HEK293 (cell line): ENCODE results near the gene HES3.

Experiments
- GLIS1 ChIP-seq: fragments of 450-650 bp; formaldehyde crosslinking; IDR thresholded peaks from 2 replicates; pipeline ENCODE4 v1.5.1; 2016; ENCODE audit warnings: missing biosample characterization, missing genetic modification characterization
- KLF10 ChIP-seq: fragments of 450-650 bp; IDR thresholded peaks from 2 replicates; pipeline ENCODE4 v1.5.1; 2018; ENCODE audit warnings: missing biosample characterization, mild to moderate bottlenecking, missing genetic modification characterization
- KLF9 ChIP-seq: fragments of 450-650 bp; formaldehyde crosslinking; IDR thresholded peaks from 2 replicates; pipeline ENCODE4 v1.5.1; 2016; ENCODE audit warnings: missing biosample characterization, missing genetic modification characterization, low read depth
- MEIS1 ChIP-seq: sonication (generic); formaldehyde crosslinking; IDR thresholded peaks from 2 replicates; pipeline ENCODE4 v1.8.1; 2022; ENCODE audit warnings: missing genetic modification reagents, mild to moderate bottlenecking, borderline replicate concordance
- MYNN ChIP-seq: fragments of 450-650 bp; formaldehyde crosslinking; IDR thresholded peaks from 2 replicates; pipeline ENCODE4 v1.5.1; 2016; ENCODE audit warnings: missing biosample characterization, missing genetic modification characterization, borderline replicate concordance
- YY2 ChIP-seq: fragments of 450-650 bp; formaldehyde crosslinking; IDR thresholded peaks from 2 replicates; pipeline ENCODE4 v1.5.1; 2016; ENCODE audit warnings: missing biosample characterization, missing genetic modification characterization
- ZBTB20 ChIP-seq: fragments of 450-650 bp; formaldehyde crosslinking; IDR thresholded peaks from 2 replicates; pipeline ENCODE4 v1.5.1; 2016; ENCODE audit warnings: missing biosample characterization, missing genetic modification characterization
- ZBTB8A ChIP-seq: fragments of 450-650 bp; formaldehyde crosslinking; IDR thresholded peaks from 2 replicates; pipeline ENCODE4 v1.5.1; 2016; ENCODE audit warnings: missing biosample characterization, missing genetic modification characterization
- ZIC2 ChIP-seq: fragments of 450-650 bp; formaldehyde crosslinking; IDR thresholded peaks from 2 replicates; pipeline ENCODE4 v1.5.1; 2016; ENCODE audit warnings: missing biosample characterization, missing genetic modification characterization
- ZNF10 ChIP-seq: fragments of 450-650 bp; formaldehyde crosslinking; IDR thresholded peaks from 2 replicates; pipeline ENCODE4 v1.5.1; 2017; ENCODE audit warnings: missing biosample characterization, missing genetic modification characterization
- ZNF112 ChIP-seq: fragments of 450-650 bp; formaldehyde crosslinking; IDR thresholded peaks from 2 replicates; pipeline ENCODE4 v1.5.0; 2017; ENCODE audit warnings: missing biosample characterization, missing genetic modification characterization
- ZNF175 ChIP-seq: fragments of 450-650 bp; formaldehyde crosslinking; IDR thresholded peaks from 2 replicates; pipeline ENCODE4 v1.5.1; 2016; ENCODE audit warnings: missing biosample characterization, missing genetic modification characterization
- ZNF184 ChIP-seq: fragments of 450-650 bp; IDR thresholded peaks from 2 replicates; pipeline ENCODE4 v1.5.1; 2018; ENCODE audit warnings: missing biosample characterization, mild to moderate bottlenecking, missing genetic modification characterization
- ZNF221 ChIP-seq: fragments of 450-650 bp; formaldehyde crosslinking; IDR thresholded peaks from 2 replicates; pipeline ENCODE4 v1.5.1; 2017; ENCODE audit warnings: missing biosample characterization, missing genetic modification characterization, borderline replicate concordance
- ZNF24 ChIP-seq: fragments of 450-650 bp; formaldehyde crosslinking; IDR thresholded peaks from 2 replicates; pipeline ENCODE4 v1.5.1; 2016; ENCODE audit warnings: missing biosample characterization, missing genetic modification characterization
- ZNF311 ChIP-seq: fragments of 450-650 bp; formaldehyde crosslinking; IDR thresholded peaks from 2 replicates; pipeline ENCODE4 v1.5.1; 2017; ENCODE audit warnings: missing biosample characterization, missing genetic modification characterization, borderline replicate concordance
- ZNF335 ChIP-seq: fragments of 450-650 bp; formaldehyde crosslinking; conservative IDR thresholded peaks from 2 replicates; pipeline ENCODE4 v1.5.1; 2016; ENCODE audit warnings: missing biosample characterization, missing genetic modification characterization
- ZNF354C ChIP-seq: fragments of 450-650 bp; formaldehyde crosslinking; IDR thresholded peaks from 2 replicates; pipeline ENCODE4 v1.5.1; 2016; ENCODE audit warnings: missing biosample characterization, missing genetic modification characterization, low read depth, borderline replicate concordance
- ZNF391 ChIP-seq: fragments of 450-650 bp; formaldehyde crosslinking; IDR thresholded peaks from 2 replicates; pipeline ENCODE4 v1.5.1; 2016; ENCODE audit warnings: low read depth, missing biosample characterization, missing genetic modification characterization, borderline replicate concordance
- ZNF416 ChIP-seq: fragments of 450-650 bp; formaldehyde crosslinking; IDR thresholded peaks from 2 replicates; pipeline ENCODE4 v1.5.1; 2016; ENCODE audit warnings: missing biosample characterization, missing genetic modification characterization
- ZNF510 ChIP-seq: fragments of 450-650 bp; formaldehyde crosslinking; IDR thresholded peaks from 2 replicates; pipeline ENCODE4 v1.5.1; 2018; ENCODE audit warnings: mild to moderate bottlenecking, missing genetic modification characterization, missing biosample characterization; ENCODE audit not compliant: insufficient replicate concordance
- ZNF544 ChIP-seq: fragments of 450-650 bp; formaldehyde crosslinking; IDR thresholded peaks from 2 replicates; pipeline ENCODE4 v1.5.0; 2017; ENCODE audit warnings: missing biosample characterization, missing genetic modification characterization
- ZNF571 ChIP-seq: fragments of 450-650 bp; formaldehyde crosslinking; IDR thresholded peaks from 2 replicates; pipeline ENCODE4 v1.5.0; 2017; ENCODE audit warnings: missing biosample characterization, missing genetic modification characterization
- ZNF621 ChIP-seq: fragments of 450-650 bp; formaldehyde crosslinking; IDR thresholded peaks from 2 replicates; pipeline ENCODE4 v1.5.1; 2017; ENCODE audit warnings: missing biosample characterization, missing genetic modification characterization
- ZNF623 ChIP-seq: fragments of 450-650 bp; formaldehyde crosslinking; IDR thresholded peaks from 2 replicates; pipeline ENCODE4 v1.5.1; 2016; ENCODE audit warnings: missing biosample characterization, missing genetic modification characterization
- ZNF624 ChIP-seq: fragments of 450-650 bp; formaldehyde crosslinking; IDR thresholded peaks from 2 replicates; pipeline ENCODE4 v1.5.1; 2017; ENCODE audit warnings: missing biosample characterization, missing genetic modification characterization
- ZNF629 ChIP-seq: fragments of 450-650 bp; formaldehyde crosslinking; IDR thresholded peaks from 2 replicates; pipeline ENCODE4 v1.5.1; 2017; ENCODE audit warnings: missing biosample characterization, missing genetic modification characterization
- ZNF658 ChIP-seq: fragments of 450-650 bp; formaldehyde crosslinking; IDR thresholded peaks from 2 replicates; pipeline ENCODE4; 2016; ENCODE audit warnings: missing biosample characterization, missing genetic modification characterization
- ZNF701 ChIP-seq: fragments of 450-650 bp; formaldehyde crosslinking; IDR thresholded peaks from 2 replicates; pipeline ENCODE4 v1.5.1; 2016; ENCODE audit warnings: missing biosample characterization, missing genetic modification characterization
- ZNF76 ChIP-seq: fragments of 450-650 bp; formaldehyde crosslinking; IDR thresholded peaks from 2 replicates; pipeline ENCODE4; 2016; ENCODE audit warnings: low read depth, missing biosample characterization, missing genetic modification characterization, borderline replicate concordance
- ZNF843 ChIP-seq: fragments of 450-650 bp; formaldehyde crosslinking; IDR thresholded peaks from 2 replicates; pipeline ENCODE4 v1.5.1; 2016; ENCODE audit warnings: missing biosample characterization, missing genetic modification characterization
- TF ChIP-seq, protein P1 (sequence below): fragments of 450-650 bp; formaldehyde crosslinking; IDR thresholded peaks from 2 replicates; pipeline ENCODE4 v1.5.1; 2016; ENCODE audit warnings: missing biosample characterization, missing genetic modification characterization
- TF ChIP-seq, protein P2 (sequence below): fragments of 450-650 bp; formaldehyde crosslinking; IDR thresholded peaks from 2 replicates; pipeline ENCODE4; 2016; ENCODE audit warnings: missing biosample characterization, missing genetic modification characterization
- TF ChIP-seq, protein P3 (sequence below): fragments of 450-650 bp; formaldehyde crosslinking; IDR thresholded peaks from 2 replicates; pipeline ENCODE4 v1.5.1; 2017; ENCODE audit warnings: missing biosample characterization, missing genetic modification characterization
- TF ChIP-seq, protein P4 (sequence below): fragments of 450-650 bp; IDR thresholded peaks from 2 replicates; pipeline ENCODE4 v1.5.1; 2018; ENCODE audit warnings: missing biosample characterization, mild to moderate bottlenecking, missing genetic modification characterization

HES3 gene

DNA sequence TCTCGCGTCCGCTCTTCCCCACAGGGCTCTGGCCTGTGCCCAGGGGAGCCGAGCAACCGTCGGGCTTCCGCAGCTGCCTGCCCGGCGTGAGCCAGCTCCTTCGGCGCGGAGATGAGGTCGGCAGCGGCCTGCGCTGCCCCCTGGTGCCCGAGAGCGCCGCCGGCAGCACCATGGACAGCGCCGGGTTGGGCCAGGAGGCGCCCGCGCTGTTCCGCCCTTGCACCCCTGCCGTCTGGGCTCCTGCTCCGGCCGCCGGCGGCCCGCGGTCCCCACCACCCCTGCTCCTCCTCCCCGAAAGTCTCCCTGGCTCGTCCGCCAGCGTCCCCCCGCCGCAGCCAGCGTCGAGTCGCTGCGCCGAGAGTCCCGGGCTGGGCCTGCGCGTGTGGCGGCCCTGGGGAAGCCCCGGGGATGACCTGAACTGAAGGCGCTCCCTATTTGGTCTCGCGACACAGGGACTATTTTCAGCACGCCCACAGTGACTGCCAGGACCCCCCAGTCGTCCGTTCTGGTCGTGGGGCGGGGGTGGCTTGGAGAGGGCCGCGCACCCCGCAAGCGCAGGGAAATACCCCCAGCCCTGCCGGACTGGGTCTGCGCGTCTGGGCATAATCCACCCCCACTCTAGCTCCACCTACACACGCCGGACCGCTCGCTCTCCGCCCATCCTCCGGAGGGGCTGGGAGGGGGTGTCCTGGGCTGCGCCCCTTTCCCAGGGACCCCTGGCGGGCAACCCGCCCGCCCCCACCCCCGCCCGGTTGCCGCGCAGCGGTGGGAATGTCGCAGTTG is 1.3 kb downstream of the HES3 start (continued):
- no peak for TF ChIP-seq ZNF658 (tag by site-specific recombination)
- peak; percentile 78 for TF ChIP-seq ZNF391 (tag by site-specific recombination)
- 0 out of 2 replicates have a peak, but pooled peaks have one; percentile 52 for TF ChIP-seq GLIS1 (tag by site-specific recombination)
- TF ChIP-seq ZNF10 = peak; percentile 22; the same call in 1 of the 2 replicates
- no peak; the same call in 1 of the 2 replicates for TF ChIP-seq KLF9 (tag by site-specific recombination)
- no peak for TF ChIP-seq ZNF623 (tag by site-specific recombination)
- no peak; the same call in 1 of the 2 replicates for TF ChIP-seq ZNF76 (tag by site-specific recombination)
- peak; percentile 86 for TF ChIP-seq ZNF335 (tag by site-specific recombination)
- no peak for TF ChIP-seq ZNF571 (tag by site-specific recombination)
- no peak for TF ChIP-seq ZNF624 (tag by site-specific recombination)
- no peak for TF ChIP-seq ZNF843 (tag by site-specific recombination)
- TF ChIP-seq, protein P1, sequence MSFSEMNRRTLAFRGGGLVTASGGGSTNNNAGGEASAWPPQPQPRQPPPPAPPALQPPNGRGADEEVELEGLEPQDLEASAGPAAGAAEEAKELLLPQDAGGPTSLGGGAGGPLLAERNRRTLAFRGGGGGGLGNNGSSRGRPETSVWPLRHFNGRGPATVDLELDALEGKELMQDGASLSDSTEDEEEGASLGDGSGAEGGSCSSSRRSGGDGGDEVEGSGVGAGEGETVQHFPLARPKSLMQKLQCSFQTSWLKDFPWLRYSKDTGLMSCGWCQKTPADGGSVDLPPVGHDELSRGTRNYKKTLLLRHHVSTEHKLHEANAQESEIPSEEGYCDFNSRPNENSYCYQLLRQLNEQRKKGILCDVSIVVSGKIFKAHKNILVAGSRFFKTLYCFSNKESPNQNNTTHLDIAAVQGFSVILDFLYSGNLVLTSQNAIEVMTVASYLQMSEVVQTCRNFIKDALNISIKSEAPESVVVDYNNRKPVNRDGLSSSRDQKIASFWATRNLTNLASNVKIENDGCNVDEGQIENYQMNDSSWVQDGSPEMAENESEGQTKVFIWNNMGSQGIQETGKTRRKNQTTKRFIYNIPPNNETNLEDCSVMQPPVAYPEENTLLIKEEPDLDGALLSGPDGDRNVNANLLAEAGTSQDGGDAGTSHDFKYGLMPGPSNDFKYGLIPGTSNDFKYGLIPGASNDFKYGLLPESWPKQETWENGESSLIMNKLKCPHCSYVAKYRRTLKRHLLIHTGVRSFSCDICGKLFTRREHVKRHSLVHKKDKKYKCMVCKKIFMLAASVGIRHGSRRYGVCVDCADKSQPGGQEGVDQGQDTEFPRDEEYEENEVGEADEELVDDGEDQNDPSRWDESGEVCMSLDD = peak; percentile 62
- TF ChIP-seq ZNF629 (tag by site-specific recombination) = peak; percentile 29; the same call in 1 of the 2 replicates
- TF ChIP-seq ZIC2 = peak; percentile 82
- TF ChIP-seq ZNF416 (tag by site-specific recombination) = no peak
- no peak for TF ChIP-seq ZNF221 (tag by site-specific recombination)
- TF ChIP-seq, protein P2, sequence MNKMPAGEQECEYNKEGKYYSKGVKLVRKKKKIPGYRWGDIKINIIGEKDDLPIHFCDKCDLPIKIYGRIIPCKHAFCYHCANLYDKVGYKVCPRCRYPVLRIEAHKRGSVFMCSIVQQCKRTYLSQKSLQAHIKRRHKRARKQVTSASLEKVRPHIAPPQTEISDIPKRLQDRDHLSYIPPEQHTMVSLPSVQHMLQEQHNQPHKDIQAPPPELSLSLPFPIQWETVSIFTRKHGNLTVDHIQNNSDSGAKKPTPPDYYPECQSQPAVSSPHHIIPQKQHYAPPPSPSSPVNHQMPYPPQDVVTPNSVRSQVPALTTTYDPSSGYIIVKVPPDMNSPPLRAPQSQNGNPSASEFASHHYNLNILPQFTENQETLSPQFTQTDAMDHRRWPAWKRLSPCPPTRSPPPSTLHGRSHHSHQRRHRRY = no peak
- no peak for TF ChIP-seq ZNF175 (tag by site-specific recombination)
- no peak for TF ChIP-seq ZNF24
- no peak for TF ChIP-seq ZNF311 (tag by site-specific recombination)
- 0 out of 2 replicates have a peak, but pooled peaks have one; percentile 27 for TF ChIP-seq KLF10 (tag by site-specific recombination)
- TF ChIP-seq, protein P3, sequence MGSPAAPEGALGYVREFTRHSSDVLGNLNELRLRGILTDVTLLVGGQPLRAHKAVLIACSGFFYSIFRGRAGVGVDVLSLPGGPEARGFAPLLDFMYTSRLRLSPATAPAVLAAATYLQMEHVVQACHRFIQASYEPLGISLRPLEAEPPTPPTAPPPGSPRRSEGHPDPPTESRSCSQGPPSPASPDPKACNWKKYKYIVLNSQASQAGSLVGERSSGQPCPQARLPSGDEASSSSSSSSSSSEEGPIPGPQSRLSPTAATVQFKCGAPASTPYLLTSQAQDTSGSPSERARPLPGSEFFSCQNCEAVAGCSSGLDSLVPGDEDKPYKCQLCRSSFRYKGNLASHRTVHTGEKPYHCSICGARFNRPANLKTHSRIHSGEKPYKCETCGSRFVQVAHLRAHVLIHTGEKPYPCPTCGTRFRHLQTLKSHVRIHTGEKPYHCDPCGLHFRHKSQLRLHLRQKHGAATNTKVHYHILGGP (tag by site-specific recombination) = no peak
- TF ChIP-seq ZNF184 (tag by site-specific recombination) = no peak
- TF ChIP-seq, protein P4, sequence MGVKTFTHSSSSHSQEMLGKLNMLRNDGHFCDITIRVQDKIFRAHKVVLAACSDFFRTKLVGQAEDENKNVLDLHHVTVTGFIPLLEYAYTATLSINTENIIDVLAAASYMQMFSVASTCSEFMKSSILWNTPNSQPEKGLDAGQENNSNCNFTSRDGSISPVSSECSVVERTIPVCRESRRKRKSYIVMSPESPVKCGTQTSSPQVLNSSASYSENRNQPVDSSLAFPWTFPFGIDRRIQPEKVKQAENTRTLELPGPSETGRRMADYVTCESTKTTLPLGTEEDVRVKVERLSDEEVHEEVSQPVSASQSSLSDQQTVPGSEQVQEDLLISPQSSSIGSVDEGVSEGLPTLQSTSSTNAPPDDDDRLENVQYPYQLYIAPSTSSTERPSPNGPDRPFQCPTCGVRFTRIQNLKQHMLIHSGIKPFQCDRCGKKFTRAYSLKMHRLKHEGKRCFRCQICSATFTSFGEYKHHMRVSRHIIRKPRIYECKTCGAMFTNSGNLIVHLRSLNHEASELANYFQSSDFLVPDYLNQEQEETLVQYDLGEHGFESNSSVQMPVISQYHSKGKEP (tag by site-specific recombination) = no peak
- peak; percentile 95 for TF ChIP-seq ZBTB8A (tag by site-specific recombination)
- TF ChIP-seq ZNF701 (tag by site-specific recombination) = no peak
- TF ChIP-seq ZBTB20 (tag by site-specific recombination) = peak; percentile 50; the same call in 1 of the 2 replicates
- TF ChIP-seq ZNF510 (tag by site-specific recombination) = no peak
- TF ChIP-seq ZNF112 = no peak
- peak; percentile 41; the same call in 1 of the 2 replicates for TF ChIP-seq MEIS1 (CRISPR knock-in tag)
- no peak for TF ChIP-seq ZNF354C (tag by site-specific recombination)
- no peak for TF ChIP-seq ZNF621 (tag by site-specific recombination)
- TF ChIP-seq MYNN (tag by site-specific recombination) = no peak
- 0 out of 2 replicates have a peak, but pooled peaks have one; percentile 13 for TF ChIP-seq YY2
- no peak for TF ChIP-seq ZNF544 (tag by site-specific recombination)
- TF ChIP-seq, all 188 proteins: peak for 55
